GM23338 (cell line): ENCODE data around the gene WSCD2. TPM values are rescaled to one million over a fixed set of nuclear protein-coding genes. Genes with fewer than 3 reads are reported as not detected.
A peak's percentile ranks its signal among the peaks of the same experiment; 100 is the strongest.

ENCODE experiments used
- ATAC-seq: fragments of 200-7000 bp; cut with Tn5 transposase; 3 replicates; pipeline ENCODE4 v1.9.1; 2020
- DNase-seq: peaks from one replicate; pipeline ENCODE4 v3.0.0-alpha.2; 2015; ENCODE audit warnings: low spot score
- H2AFZ ChIP-seq: fragments of 200-600 bp; sonication (generic); 2 replicates; pipeline ENCODE4 v1.8.0; 2016; ENCODE audit warnings: antibody characterized with exemption, mild to moderate bottlenecking, moderate library complexity
- H3F3A ChIP-seq: fragments of 200-600 bp; sonication (generic); replicated peaks from 2 replicates; pipeline ENCODE4 v1.8.0; 2017; ENCODE audit warnings: antibody characterized with exemption, mixed run types, low read depth
- H3K27ac ChIP-seq: fragments of 200-600 bp; sonication (generic); 2 replicates; pipeline ENCODE4 v1.6.1; 2016; ENCODE audit warnings: low read depth
- H3K27me3 ChIP-seq: fragments of 200-600 bp; sonication (generic); 2 replicates; pipeline ENCODE4 v1.8.0; 2016; ENCODE audit warnings: mild to moderate bottlenecking, mixed run types, moderate library complexity; ENCODE audit not compliant: insufficient read depth
- H3K36me3 ChIP-seq: fragments of 200-600 bp; sonication (generic); 2 replicates; pipeline ENCODE4 v1.8.0; 2016; ENCODE audit warnings: mild to moderate bottlenecking; ENCODE audit not compliant: insufficient read depth
- H3K4me1 ChIP-seq: fragments of 200-600 bp; sonication (generic); 2 replicates; pipeline ENCODE4 v1.8.0; 2016; ENCODE audit warnings: mild to moderate bottlenecking, moderate library complexity; ENCODE audit not compliant: insufficient read depth
- H3K4me2 ChIP-seq: fragments of 200-600 bp; sonication (generic); 2 replicates; pipeline ENCODE4 v1.7.1; 2017; ENCODE audit warnings: mixed run types
- H3K4me3 ChIP-seq: fragments of 200-600 bp; sonication (generic); 2 replicates; pipeline ENCODE4 v1.6.1; 2016; ENCODE audit warnings: mixed run types
- H3K79me2 ChIP-seq: fragments of 200-600 bp; sonication (generic); replicated peaks from 2 replicates; pipeline ENCODE4 v1.8.0; 2017; ENCODE audit warnings: mild to moderate bottlenecking; ENCODE audit not compliant: insufficient read depth
- H3K9me2 ChIP-seq: fragments of 200-600 bp; sonication (generic); 2 replicates; pipeline ENCODE4 v1.8.0; 2017; ENCODE audit not compliant: insufficient read depth
- H4K20me1 ChIP-seq: fragments of 200-600 bp; sonication (generic); replicated peaks from 2 replicates; pipeline ENCODE4 v1.8.0; 2017; ENCODE audit warnings: mild to moderate bottlenecking; ENCODE audit not compliant: insufficient read depth
- H3K27ac Mint-ChIP-seq: 2 replicates; pipeline ENCODE4 v1.8.0; 2020; ENCODE audit warnings: inconsistent platforms, mild to moderate bottlenecking, moderate library complexity, mixed read lengths
- H3K27me3 Mint-ChIP-seq: 3 replicates; pipeline ENCODE4 v1.8.0; 2022; ENCODE audit warnings: low read depth, mild to moderate bottlenecking, moderate library complexity, mixed read lengths, inconsistent platforms; ENCODE audit not compliant: insufficient read depth, poor library complexity
- H3K36me3 Mint-ChIP-seq: 3 replicates; pipeline ENCODE4 v1.8.0; 2021; ENCODE audit warnings: low read depth, mild to moderate bottlenecking, inconsistent platforms, moderate library complexity, mixed read lengths
- H3K4me1 Mint-ChIP-seq: 3 replicates; pipeline ENCODE4 v1.8.0; 2020; ENCODE audit warnings: mild to moderate bottlenecking, inconsistent platforms, mixed read lengths
- H3K4me3 Mint-ChIP-seq: 3 replicates; pipeline ENCODE4 v1.8.0; 2021; ENCODE audit warnings: moderate library complexity, mild to moderate bottlenecking, inconsistent platforms, mixed read lengths
- H3K9me3 Mint-ChIP-seq: 3 replicates; pipeline ENCODE4 v1.8.0; 2020; ENCODE audit warnings: moderate library complexity, mild to moderate bottlenecking, inconsistent platforms, mixed read lengths
- CREB1 ChIP-seq: fragments of 250-450 bp; sonication (Bioruptor Pico); IDR thresholded peaks from 2 replicates; pipeline ENCODE4 v1.5.0; 2020; ENCODE audit warnings: low read depth, mild to moderate bottlenecking, moderate library complexity
- EZH2phosphoT487 ChIP-seq: fragments of 200-600 bp; sonication (generic); IDR thresholded peaks from one replicate; pipeline ENCODE4 v1.8.1; 2018; ENCODE audit warnings: antibody characterized with exemption; ENCODE audit not compliant: unreplicated experiment
- JUNB ChIP-seq: IDR thresholded peaks from one replicate; pipeline ENCODE4 v1.6.1; 2016; ENCODE audit warnings: antibody characterized with exemption; ENCODE audit not compliant: unreplicated experiment
- NANOG ChIP-seq: IDR thresholded peaks from 2 replicates; pipeline ENCODE4 v1.6.1; 2016; ENCODE audit warnings: antibody characterized with exemption, borderline replicate concordance
- REST ChIP-seq: IDR thresholded peaks from one replicate; pipeline ENCODE4 v1.6.1; 2018; ENCODE audit warnings: antibody characterized with exemption; ENCODE audit not compliant: unreplicated experiment
- STAT1 ChIP-seq: IDR thresholded peaks from one replicate; pipeline ENCODE4 v1.6.1; 2016; ENCODE audit warnings: antibody characterized with exemption; ENCODE audit not compliant: unreplicated experiment
- ZNF331 ChIP-seq: fragments of 250-450 bp; sonication (Bioruptor Pico); IDR thresholded peaks from 2 replicates; pipeline ENCODE4 v1.5.0; 2020; ENCODE audit warnings: low read depth, mild to moderate bottlenecking, moderate library complexity
- ZNF462 ChIP-seq: fragments of 250-450 bp; sonication (Bioruptor Pico); IDR thresholded peaks from 2 replicates; pipeline ENCODE4 v1.5.0; 2020; ENCODE audit warnings: mild to moderate bottlenecking, moderate library complexity
- polyA plus RNA-seq: library from polyadenylated mRNA; unstranded; fragments of >200 nt; fragmentation: Nextera tagmentation; extraction: Ambion mirVana; gene quantifications from 2 replicates; pipeline ENCODE4 v1.2.1, GENCODE V29; 2016
- total RNA-seq: library from RNA; depleted of rRNA; stranded (reverse); fragments of >200 nt; shearing (Covaris generic); gene quantifications from 2 replicates; pipeline ENCODE4 v1.2.3, GENCODE V29; 2014
- TF ChIP-seq, protein P1 (sequence below), 2 experiments: fragments of 200-600 bp in 1 of 2; sonication (generic) in 1 of 2; conservative IDR thresholded peaks; 2 replicates each; pipeline versions ENCODE4 v1.5.1 to v1.6.1; 2016 to 2017; ENCODE audit warnings: antibody characterized with exemption in 2 of 2, low read depth in 2 of 2, mild to moderate bottlenecking in 2 of 2, moderate library complexity in 1 of 2

WSCD2 gene
- total and polyA plus RNA-seq, 2 experiments from 2014 or later = 0.66 to 3.1 TPM

DNA sequence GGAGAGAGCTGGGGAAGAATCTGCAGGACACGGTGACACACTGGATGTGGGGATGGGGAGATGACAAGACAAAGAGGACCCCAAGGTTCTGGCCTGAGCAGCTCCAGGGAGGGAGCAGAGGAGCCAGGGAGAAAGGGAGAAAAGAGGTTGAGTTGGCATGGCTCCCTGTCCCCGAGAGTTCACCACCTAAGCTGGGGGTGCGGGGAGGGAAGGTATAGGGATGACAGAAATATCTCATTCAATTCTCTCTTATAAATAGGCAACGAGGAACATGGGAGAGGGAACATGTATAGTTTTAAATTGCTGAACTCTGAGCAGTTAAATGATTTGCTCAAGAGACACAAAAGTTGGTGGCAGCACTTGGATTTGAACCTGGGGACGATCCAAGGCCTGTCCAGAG lies 124.9 kb downstream of the WSCD2 start:
- H3K27ac ChIP-seq = no peak overlapping the region
- peaks cover 24% of the 10 kb centered on the region for H3K4me1 ChIP-seq
- H4K20me1 ChIP-seq = no peaks in the 10 kb centered on the region
- Mint-ChIP-seq H3K4me3 (no peak overlapping the region), H3K27ac (peak overlapping the region; percentile 49; the same call in 1 of the 2 replicates), H3K27me3 (peaks cover 6% of the 10 kb centered on the region), H3K36me3 (no peaks in the 10 kb centered on the region; the same call in 2 of the 3 replicates), H3K9me3 (peaks cover 3% of the 10 kb centered on the region; the same call in 2 of the 3 replicates), H3K4me1 (peaks cover 30% of the 10 kb centered on the region)
- peak overlapping the region; percentile 38; the same call in 1 of the 2 replicates for H2AFZ ChIP-seq
- H3K4me2 ChIP-seq = no peak overlapping the region
- no peak for DNase-seq
- peaks cover 5% of the 10 kb centered on the region; the same call in 1 of the 2 replicates for H3K9me2 ChIP-seq
- no peaks in the 10 kb centered on the region for H3K27me3 ChIP-seq
- TF ChIP-seq NANOG = no peak
- H3K4me3 ChIP-seq = no peak overlapping the region
- no peaks in the 10 kb centered on the region for H3F3A ChIP-seq
- no peak for ATAC-seq
- no peaks in the 10 kb centered on the region for H3K79me2 ChIP-seq
- H3K36me3 ChIP-seq = no peaks in the 10 kb centered on the region

GRCh38 chr12:108254517-108255251 lies 125.6 kb downstream of the WSCD2 start:
- no peak overlapping the region for H3K4me2 ChIP-seq
- no peaks in the 10 kb centered on the region for H3K79me2 ChIP-seq
- H3K4me1 ChIP-seq = peaks cover 24% of the 10 kb centered on the region
- Mint-ChIP-seq H3K27me3 (peaks cover 6% of the 10 kb centered on the region), H3K9me3 (peaks cover 10% of the 10 kb centered on the region), H3K27ac (no peak overlapping the region), H3K36me3 (peaks cover 6% of the 10 kb centered on the region; the same call in 1 of the 3 replicates), H3K4me3 (no peak overlapping the region), H3K4me1 (peaks cover 30% of the 10 kb centered on the region)
- no peak overlapping the region for H3K27ac ChIP-seq
- no peak overlapping the region for H3K4me3 ChIP-seq
- H3F3A ChIP-seq = no peaks in the 10 kb centered on the region
- H3K36me3 ChIP-seq = no peaks in the 10 kb centered on the region
- peak overlapping the region; percentile 38; the same call in 1 of the 2 replicates for H2AFZ ChIP-seq
- peaks cover 5% of the 10 kb centered on the region; the same call in 1 of the 2 replicates for H3K9me2 ChIP-seq
- DNase-seq = no peak
- no peaks in the 10 kb centered on the region for H4K20me1 ChIP-seq
- ATAC-seq = no peak
- H3K27me3 ChIP-seq = no peaks in the 10 kb centered on the region
- TF ChIP-seq ZNF331 (CRISPR knock-in tag) (no peak), STAT1 (no peak), EZH2phosphoT487 (no peak), JUNB (no peak), REST (no peak), ZNF462 (CRISPR knock-in tag) (no peak), NANOG (no peak), CREB1 (CRISPR knock-in tag) (no peak)
- TF ChIP-seq, protein P1, sequence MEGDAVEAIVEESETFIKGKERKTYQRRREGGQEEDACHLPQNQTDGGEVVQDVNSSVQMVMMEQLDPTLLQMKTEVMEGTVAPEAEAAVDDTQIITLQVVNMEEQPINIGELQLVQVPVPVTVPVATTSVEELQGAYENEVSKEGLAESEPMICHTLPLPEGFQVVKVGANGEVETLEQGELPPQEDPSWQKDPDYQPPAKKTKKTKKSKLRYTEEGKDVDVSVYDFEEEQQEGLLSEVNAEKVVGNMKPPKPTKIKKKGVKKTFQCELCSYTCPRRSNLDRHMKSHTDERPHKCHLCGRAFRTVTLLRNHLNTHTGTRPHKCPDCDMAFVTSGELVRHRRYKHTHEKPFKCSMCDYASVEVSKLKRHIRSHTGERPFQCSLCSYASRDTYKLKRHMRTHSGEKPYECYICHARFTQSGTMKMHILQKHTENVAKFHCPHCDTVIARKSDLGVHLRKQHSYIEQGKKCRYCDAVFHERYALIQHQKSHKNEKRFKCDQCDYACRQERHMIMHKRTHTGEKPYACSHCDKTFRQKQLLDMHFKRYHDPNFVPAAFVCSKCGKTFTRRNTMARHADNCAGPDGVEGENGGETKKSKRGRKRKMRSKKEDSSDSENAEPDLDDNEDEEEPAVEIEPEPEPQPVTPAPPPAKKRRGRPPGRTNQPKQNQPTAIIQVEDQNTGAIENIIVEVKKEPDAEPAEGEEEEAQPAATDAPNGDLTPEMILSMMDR (conservative IDR thresholded peaks at IDR 0.05; ENCODE audit: low read depth in 2 of 2) = no peak
